HepG2 (cell line): ENCODE results near the gene ECHDC1. TPM values are rescaled to one million over a fixed set of nuclear protein-coding genes. Genes with fewer than 3 reads are reported as not detected.

Experiments
- LBX2 ChIP-seq: sonication (generic); formaldehyde crosslinking; IDR thresholded peaks from 2 replicates; pipeline ENCODE4 v1.5.0; 2020; ENCODE audit warnings: missing genetic modification reagents, mild to moderate bottlenecking, borderline replicate concordance
- SNAPC5 ChIP-seq: sonication (generic); formaldehyde crosslinking; IDR thresholded peaks from 2 replicates; pipeline ENCODE4 v1.8.1; 2023; ENCODE audit warnings: mild to moderate bottlenecking, missing genetic modification reagents, borderline replicate concordance
- ZBTB4 ChIP-seq: sonication (generic); formaldehyde crosslinking; IDR thresholded peaks from 2 replicates; pipeline ENCODE4 v1.4.0; 2020; ENCODE audit warnings: missing genetic modification reagents, mild to moderate bottlenecking, borderline replicate concordance
- ZBTB42 ChIP-seq: sonication (generic); formaldehyde crosslinking; IDR thresholded peaks from 2 replicates; pipeline ENCODE4 v1.5.0; 2020; ENCODE audit warnings: mild to moderate bottlenecking, missing genetic modification reagents
- ZNF883 ChIP-seq: sonication (generic); formaldehyde crosslinking; IDR thresholded peaks from 2 replicates; pipeline ENCODE4 v1.5.1; 2020; ENCODE audit warnings: mild to moderate bottlenecking, missing genetic modification reagents; ENCODE audit errors: not compliant biosample characterization
- polyA plus RNA-seq, 8 experiments: library from polyadenylated mRNA; depleted of rRNA in 3 of 8; stranded (reverse) in 7 of 8; unstranded in 1 of 8; fragments of >200 nt; fragmentation: Illumina TruSeq in 4 of 8; extraction: Trizol in 4 of 8; gene quantifications; 2 replicates each; pipeline versions ENCODE4 v1.2.1 to v1.2.3, GENCODE V29; 2011 to 2016; ENCODE audit warnings: low read depth in 4 of 8, missing spikeins in 1 of 8, mixed read lengths in 1 of 8; ENCODE audit not compliant: insufficient read depth in 1 of 8
- total RNA-seq, 5 experiments: library from RNA; depleted of rRNA; stranded (reverse); fragments of >200 nt; fragmentation: Illumina TruSeq; extraction: Trizol; gene quantifications; 2 replicates each; pipeline ENCODE4 v1.2.3, GENCODE V29; 2016; ENCODE audit warnings: low read depth in 1 of 5
- TF ChIP-seq, protein P1 (sequence below): sonication (generic); formaldehyde crosslinking; IDR thresholded peaks from 2 replicates; pipeline ENCODE4 v1.5.0; 2020; ENCODE audit warnings: mild to moderate bottlenecking, missing genetic modification reagents, borderline replicate concordance
- TF ChIP-seq, protein P2 (sequence below): sonication (generic); formaldehyde crosslinking; IDR thresholded peaks from 2 replicates; pipeline ENCODE4 v1.5.1; 2020; ENCODE audit warnings: missing genetic modification reagents, mild to moderate bottlenecking, borderline replicate concordance
- TF ChIP-seq, protein P3 (sequence below): sonication (generic); formaldehyde crosslinking; IDR thresholded peaks from 2 replicates; pipeline ENCODE4 v1.4.0; 2020; ENCODE audit warnings: low read depth, missing genetic modification reagents
- TF ChIP-seq, protein P4 (sequence below): sonication (generic); formaldehyde crosslinking; IDR thresholded peaks from 2 replicates; pipeline ENCODE4 v1.4.0; 2020; ENCODE audit warnings: missing genetic modification reagents

The ECHDC1 gene
- total and polyA plus RNA-seq, 2 of the 13 experiments (the other 11 are each of a cell fraction or from before 2014, with no cell fraction given): 32.8 to 98.1 TPM

DNA sequence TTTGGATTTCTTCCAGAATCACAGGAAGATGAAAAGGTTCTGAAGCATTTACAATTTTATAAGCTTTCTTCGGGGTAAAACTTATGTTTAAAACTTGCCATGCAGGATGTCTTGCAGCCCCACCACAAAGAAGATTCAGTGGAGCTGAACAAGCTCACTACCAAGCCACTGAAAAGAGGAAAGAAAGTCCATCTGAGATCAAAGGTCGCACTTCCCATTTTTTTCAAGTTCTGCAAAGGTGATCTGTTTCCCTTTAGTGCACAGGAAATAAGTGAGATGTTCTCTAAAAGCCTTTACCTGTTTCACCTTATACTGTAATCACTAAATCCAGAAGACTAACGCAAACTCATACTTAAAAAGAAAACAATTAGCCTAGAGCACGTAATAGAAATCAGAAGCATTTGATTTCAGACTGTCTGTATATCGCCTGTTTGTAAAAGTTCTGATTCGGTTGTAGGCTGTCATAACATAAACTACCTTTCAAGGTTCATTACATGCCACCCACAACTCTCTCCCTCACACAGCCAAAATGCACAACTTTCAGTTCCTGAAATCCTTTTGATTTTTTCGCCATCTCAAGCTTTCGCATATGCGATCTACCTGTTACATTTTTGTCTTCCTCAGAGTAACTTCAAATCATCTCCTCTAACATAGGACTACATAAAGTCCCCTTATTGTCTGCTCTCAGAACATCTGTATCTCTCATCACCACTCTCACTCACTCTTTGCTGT is 1.8 kb downstream of the ECHDC1 start (continued):
- TF ChIP-seq, protein P1, sequence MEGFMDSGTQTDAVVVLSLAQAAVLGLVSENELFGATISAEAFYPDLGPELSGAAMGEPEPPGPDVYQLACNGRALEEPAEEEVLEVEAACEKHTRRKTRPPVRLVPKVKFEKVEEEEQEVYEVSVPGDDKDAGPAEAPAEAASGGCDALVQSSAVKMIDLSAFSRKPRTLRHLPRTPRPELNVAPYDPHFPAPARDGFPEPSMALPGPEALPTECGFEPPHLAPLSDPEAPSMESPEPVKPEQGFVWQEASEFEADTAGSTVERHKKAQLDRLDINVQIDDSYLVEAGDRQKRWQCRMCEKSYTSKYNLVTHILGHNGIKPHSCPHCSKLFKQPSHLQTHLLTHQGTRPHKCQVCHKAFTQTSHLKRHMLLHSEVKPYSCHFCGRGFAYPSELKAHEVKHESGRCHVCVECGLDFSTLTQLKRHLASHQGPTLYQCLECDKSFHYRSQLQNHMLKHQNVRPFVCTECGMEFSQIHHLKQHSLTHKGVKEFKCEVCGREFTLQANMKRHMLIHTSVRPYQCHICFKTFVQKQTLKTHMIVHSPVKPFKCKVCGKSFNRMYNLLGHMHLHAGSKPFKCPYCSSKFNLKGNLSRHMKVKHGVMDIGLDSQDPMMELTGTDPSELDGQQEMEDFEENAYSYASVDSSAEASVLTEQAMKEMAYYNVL (CRISPR knock-in tag): no peak
- TF ChIP-seq ZBTB4 (CRISPR knock-in tag): no peak
- no peak for TF ChIP-seq LBX2
- TF ChIP-seq, protein P2, sequence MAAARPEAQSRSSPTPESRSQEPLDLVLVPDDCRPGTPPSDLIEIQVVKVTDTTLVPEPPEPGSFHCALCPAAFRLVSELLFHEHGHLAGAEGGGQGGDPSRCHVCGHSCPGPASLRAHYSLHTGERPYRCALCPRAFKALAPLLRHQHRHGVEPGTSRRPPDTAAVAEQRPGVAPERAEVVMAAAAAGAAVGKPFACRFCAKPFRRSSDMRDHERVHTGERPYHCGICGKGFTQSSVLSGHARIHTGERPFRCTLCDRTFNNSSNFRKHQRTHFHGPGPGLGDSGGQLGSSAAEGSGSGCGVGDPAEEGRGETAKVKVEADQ (CRISPR knock-in tag): 0 out of 2 replicates have a peak, but pooled peaks have one; percentile 49
- TF ChIP-seq ZNF883 (CRISPR knock-in tag): no peak
- no peak for TF ChIP-seq SNAPC5 (CRISPR knock-in tag)
- TF ChIP-seq, protein P3, sequence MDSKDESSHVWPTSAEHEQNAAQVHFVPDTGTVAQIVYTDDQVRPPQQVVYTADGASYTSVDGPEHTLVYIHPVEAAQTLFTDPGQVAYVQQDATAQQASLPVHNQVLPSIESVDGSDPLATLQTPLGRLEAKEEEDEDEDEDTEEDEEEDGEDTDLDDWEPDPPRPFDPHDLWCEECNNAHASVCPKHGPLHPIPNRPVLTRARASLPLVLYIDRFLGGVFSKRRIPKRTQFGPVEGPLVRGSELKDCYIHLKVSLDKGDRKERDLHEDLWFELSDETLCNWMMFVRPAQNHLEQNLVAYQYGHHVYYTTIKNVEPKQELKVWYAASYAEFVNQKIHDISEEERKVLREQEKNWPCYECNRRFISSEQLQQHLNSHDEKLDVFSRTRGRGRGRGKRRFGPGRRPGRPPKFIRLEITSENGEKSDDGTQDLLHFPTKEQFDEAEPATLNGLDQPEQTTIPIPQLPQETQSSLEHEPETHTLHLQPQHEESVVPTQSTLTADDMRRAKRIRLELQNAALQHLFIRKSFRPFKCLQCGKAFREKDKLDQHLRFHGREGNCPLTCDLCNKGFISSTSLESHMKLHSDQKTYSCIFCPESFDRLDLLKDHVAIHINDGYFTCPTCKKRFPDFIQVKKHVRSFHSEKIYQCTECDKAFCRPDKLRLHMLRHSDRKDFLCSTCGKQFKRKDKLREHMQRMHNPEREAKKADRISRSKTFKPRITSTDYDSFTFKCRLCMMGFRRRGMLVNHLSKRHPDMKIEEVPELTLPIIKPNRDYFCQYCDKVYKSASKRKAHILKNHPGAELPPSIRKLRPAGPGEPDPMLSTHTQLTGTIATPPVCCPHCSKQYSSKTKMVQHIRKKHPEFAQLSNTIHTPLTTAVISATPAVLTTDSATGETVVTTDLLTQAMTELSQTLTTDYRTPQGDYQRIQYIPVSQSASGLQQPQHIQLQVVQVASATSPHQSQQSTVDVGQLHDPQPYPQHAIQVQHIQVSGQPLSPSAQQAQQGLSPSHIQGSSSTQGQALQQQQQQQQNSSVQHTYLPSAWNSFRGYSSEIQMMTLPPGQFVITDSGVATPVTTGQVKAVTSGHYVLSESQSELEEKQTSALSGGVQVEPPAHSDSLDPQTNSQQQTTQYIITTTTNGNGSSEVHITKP (CRISPR knock-in tag): 0 out of 2 replicates have a peak, but pooled peaks have one; percentile 16
- no peak for TF ChIP-seq ZBTB42 (CRISPR knock-in tag)
- TF ChIP-seq, protein P4, sequence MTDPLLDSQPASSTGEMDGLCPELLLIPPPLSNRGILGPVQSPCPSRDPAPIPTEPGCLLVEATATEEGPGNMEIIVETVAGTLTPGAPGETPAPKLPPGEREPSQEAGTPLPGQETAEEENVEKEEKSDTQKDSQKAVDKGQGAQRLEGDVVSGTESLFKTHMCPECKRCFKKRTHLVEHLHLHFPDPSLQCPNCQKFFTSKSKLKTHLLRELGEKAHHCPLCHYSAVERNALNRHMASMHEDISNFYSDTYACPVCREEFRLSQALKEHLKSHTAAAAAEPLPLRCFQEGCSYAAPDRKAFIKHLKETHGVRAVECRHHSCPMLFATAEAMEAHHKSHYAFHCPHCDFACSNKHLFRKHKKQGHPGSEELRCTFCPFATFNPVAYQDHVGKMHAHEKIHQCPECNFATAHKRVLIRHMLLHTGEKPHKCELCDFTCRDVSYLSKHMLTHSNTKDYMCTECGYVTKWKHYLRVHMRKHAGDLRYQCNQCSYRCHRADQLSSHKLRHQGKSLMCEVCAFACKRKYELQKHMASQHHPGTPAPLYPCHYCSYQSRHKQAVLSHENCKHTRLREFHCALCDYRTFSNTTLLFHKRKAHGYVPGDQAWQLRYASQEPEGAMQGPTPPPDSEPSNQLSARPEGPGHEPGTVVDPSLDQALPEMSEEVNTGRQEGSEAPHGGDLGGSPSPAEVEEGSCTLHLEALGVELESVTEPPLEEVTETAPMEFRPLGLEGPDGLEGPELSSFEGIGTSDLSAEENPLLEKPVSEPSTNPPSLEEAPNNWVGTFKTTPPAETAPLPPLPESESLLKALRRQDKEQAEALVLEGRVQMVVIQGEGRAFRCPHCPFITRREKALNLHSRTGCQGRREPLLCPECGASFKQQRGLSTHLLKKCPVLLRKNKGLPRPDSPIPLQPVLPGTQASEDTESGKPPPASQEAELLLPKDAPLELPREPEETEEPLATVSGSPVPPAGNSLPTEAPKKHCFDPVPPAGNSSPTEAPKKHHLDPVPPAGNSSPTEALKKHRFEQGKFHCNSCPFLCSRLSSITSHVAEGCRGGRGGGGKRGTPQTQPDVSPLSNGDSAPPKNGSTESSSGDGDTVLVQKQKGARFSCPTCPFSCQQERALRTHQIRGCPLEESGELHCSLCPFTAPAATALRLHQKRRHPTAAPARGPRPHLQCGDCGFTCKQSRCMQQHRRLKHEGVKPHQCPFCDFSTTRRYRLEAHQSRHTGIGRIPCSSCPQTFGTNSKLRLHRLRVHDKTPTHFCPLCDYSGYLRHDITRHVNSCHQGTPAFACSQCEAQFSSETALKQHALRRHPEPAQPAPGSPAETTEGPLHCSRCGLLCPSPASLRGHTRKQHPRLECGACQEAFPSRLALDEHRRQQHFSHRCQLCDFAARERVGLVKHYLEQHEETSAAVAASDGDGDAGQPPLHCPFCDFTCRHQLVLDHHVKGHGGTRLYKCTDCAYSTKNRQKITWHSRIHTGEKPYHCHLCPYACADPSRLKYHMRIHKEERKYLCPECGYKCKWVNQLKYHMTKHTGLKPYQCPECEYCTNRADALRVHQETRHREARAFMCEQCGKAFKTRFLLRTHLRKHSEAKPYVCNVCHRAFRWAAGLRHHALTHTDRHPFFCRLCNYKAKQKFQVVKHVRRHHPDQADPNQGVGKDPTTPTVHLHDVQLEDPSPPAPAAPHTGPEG (CRISPR knock-in tag): no peak
